Osteocyte (in vitro differentiated cells): ENCODE data around the gene CD8B2. TPM values are rescaled to one million over a fixed set of nuclear protein-coding genes. Genes with fewer than 3 reads are reported as not detected.

Experiments used
- DNase-seq: peaks from one replicate; pipeline ENCODE4 v3.0.0; 2021; ENCODE audit warnings: mixed read lengths; ENCODE audit not compliant: unreplicated experiment; ENCODE audit errors: extremely low spot score
- H3K27ac Mint-ChIP-seq: one replicate; pipeline ENCODE4 v1.8.0; 2021; ENCODE audit warnings: mild to moderate bottlenecking, mixed read lengths; ENCODE audit not compliant: unreplicated experiment
- H3K27me3 Mint-ChIP-seq: one replicate; pipeline ENCODE4 v1.8.0; 2021; ENCODE audit warnings: mixed read lengths; ENCODE audit not compliant: unreplicated experiment
- H3K36me3 Mint-ChIP-seq: one replicate; pipeline ENCODE4 v1.8.0; 2021; ENCODE audit warnings: mixed read lengths; ENCODE audit not compliant: unreplicated experiment
- H3K4me1 Mint-ChIP-seq: one replicate; pipeline ENCODE4 v1.8.0; 2021; ENCODE audit warnings: mixed read lengths; ENCODE audit not compliant: unreplicated experiment
- H3K4me3 Mint-ChIP-seq: one replicate; pipeline ENCODE4 v1.8.0; 2021; ENCODE audit warnings: mild to moderate bottlenecking, moderate library complexity, mixed read lengths; ENCODE audit not compliant: unreplicated experiment
- H3K9me3 Mint-ChIP-seq: one replicate; pipeline ENCODE4 v1.8.0; 2021; ENCODE audit warnings: mixed read lengths; ENCODE audit not compliant: unreplicated experiment
- CTCF ChIP-seq: fragments of 200-600 bp; sonication (generic); IDR thresholded peaks from 2 replicates; pipeline ENCODE4 v1.5.0; 2021; ENCODE audit warnings: antibody characterized with exemption, mild to moderate bottlenecking, moderate library complexity
- total RNA-seq: library from RNA; stranded (reverse); gene quantifications from 2 replicates; pipeline ENCODE4 v1.2.1, GENCODE V29; 2021

The CD8B2 gene
- total RNA-seq, 1 donor from 2014 or later, result not detected

- Mint-ChIP-seq H3K27ac (no peak overlapping the region), H3K4me1 (peaks cover 5% of the 10 kb centered on the region), H3K27me3 (peaks cover 59% of the 10 kb centered on the region)
Measured at GRCh38 chr2:106536490-106536889, 49.3 kb downstream of the CD8B2 start.

DNA sequence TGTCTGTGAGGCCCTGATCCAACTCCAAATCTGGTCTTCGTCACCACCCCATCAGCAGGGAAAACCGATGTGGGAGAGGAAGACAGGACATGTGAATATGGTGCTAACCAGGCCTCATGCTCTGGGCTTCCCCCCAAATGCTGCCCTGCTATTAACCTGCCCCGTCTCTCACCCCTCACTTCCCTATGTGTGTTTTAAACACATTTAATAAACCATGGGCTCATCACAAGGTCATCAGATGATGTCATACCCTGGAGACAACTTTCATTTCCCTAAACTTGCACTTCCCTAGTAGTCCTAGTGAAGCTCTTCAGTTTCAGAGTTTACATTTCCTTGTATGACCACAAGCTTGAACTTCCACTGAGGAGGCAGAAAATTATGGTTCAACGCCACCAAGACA, 49.9 kb downstream of the CD8B2 start:
- no peak for TF ChIP-seq CTCF
- Mint-ChIP-seq H3K27me3 (peaks cover 62% of the 10 kb centered on the region), H3K27ac (no peak overlapping the region), H3K4me3 (no peak overlapping the region), H3K4me1 (no peaks in the 10 kb centered on the region), H3K9me3 (no peaks in the 10 kb centered on the region), H3K36me3 (no peaks in the 10 kb centered on the region)
- no peak for DNase-seq

More at GRCh38 chr2:106536490-106536889, 49.3 kb downstream of the CD8B2 start:
- no peaks in the 10 kb centered on the region for H3K9me3 Mint-ChIP-seq
- no peak for TF ChIP-seq CTCF
- no peak for DNase-seq
- no peak overlapping the region for H3K4me3 Mint-ChIP-seq
- no peaks in the 10 kb centered on the region for H3K36me3 Mint-ChIP-seq

- H3K36me3 Mint-ChIP-seq, result no peaks in the 10 kb centered on the region
- peaks cover 61% of the 10 kb centered on the region for H3K27me3 Mint-ChIP-seq
- no peak overlapping the region for H3K27ac Mint-ChIP-seq
- TF ChIP-seq CTCF, result no peak
- no peak overlapping the region for H3K4me3 Mint-ChIP-seq
- DNase-seq, result no peak
- peaks cover under 1% of the 10 kb centered on the region for H3K4me1 Mint-ChIP-seq
- H3K9me3 Mint-ChIP-seq, result no peaks in the 10 kb centered on the region
Measured at GRCh38 chr2:106537791-106538191, 50.6 kb downstream of the CD8B2 start.

DNA sequence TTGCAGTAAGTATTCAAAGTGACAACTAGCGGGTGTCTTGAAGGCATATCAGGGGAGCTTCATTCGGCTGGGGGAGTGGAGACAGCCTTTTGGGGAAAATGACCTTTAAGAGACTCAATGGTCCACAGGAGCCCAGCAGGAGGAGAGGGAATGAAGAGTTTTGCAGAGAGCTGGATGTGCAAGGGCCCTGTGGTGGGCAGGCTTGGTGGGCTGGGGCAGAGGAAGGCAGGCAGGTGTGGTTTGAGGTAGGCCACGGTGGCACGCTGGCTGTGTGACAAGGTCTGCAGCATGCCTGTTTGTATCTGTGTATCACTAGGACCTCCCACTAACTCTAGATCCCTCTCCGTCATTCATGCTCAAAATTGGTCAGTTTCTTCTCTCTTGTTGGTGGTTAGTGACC, 53.7 kb downstream of the CD8B2 start:
- H3K4me3 Mint-ChIP-seq, result no peak overlapping the region
- no peaks in the 10 kb centered on the region for H3K36me3 Mint-ChIP-seq
- no peak for DNase-seq
- H3K9me3 Mint-ChIP-seq, result no peaks in the 10 kb centered on the region
- TF ChIP-seq CTCF, result no peak
- no peak overlapping the region for H3K27ac Mint-ChIP-seq
- H3K4me1 Mint-ChIP-seq, result peaks cover 3% of the 10 kb centered on the region
- peaks cover 56% of the 10 kb centered on the region for H3K27me3 Mint-ChIP-seq

- Mint-ChIP-seq H3K27ac (no peak overlapping the region), H3K27me3 (peaks cover 55% of the 10 kb centered on the region), H3K4me1 (peaks cover 3% of the 10 kb centered on the region), H3K4me3 (no peak overlapping the region), H3K9me3 (no peaks in the 10 kb centered on the region), H3K36me3 (no peaks in the 10 kb centered on the region)
- TF ChIP-seq CTCF, result no peak
- no peak for DNase-seq
Measured at GRCh38 chr2:106541333-106541732, 54.2 kb downstream of the CD8B2 start.
